GM18909 (cell line): ENCODE measurements around the gene GNG4.
"Not testable (repeated sequence)": the region's sequence is repeated elsewhere in the genome, so short reads cannot be mapped to it uniquely, and the experiment has no call there.

Source experiments
- ATAC-seq: cut with Tn5 transposase; IDR thresholded peaks from one replicate; pipeline ENCODE4 v1.9.1; 2021; ENCODE audit warnings: mild to moderate bottlenecking; ENCODE audit not compliant: unreplicated experiment, poor library complexity

GNG4 gene

GRCh38 chr1:235628316-235629005 is 21.1 kb downstream of the GNG4 start:
- no peak for ATAC-seq

GRCh38 chr1:235625831-235626230 is 23.8 kb downstream of the GNG4 start:
- ATAC-seq, result no peak

- no peak for ATAC-seq
Measured at GRCh38 chr1:235625340-235625739, 24.2 kb downstream of the GNG4 start.

GRCh38 chr1:235624721-235625333 is 24.8 kb downstream of the GNG4 start:
- no peak for ATAC-seq

GRCh38 chr1:235622936-235623779 is 26.4 kb downstream of the GNG4 start:
- ATAC-seq, result no peak

- ATAC-seq, result not testable (repeated sequence)
Measured at GRCh38 chr1:235619149-235619548, 30.4 kb downstream of the GNG4 start.

- ATAC-seq, result no peak
Measured at GRCh38 chr1:235617808-235618207, 31.8 kb downstream of the GNG4 start.

- no peak for ATAC-seq
Measured at GRCh38 chr1:235617140-235617539, 32.4 kb downstream of the GNG4 start.

GRCh38 chr1:235614442-235614954 is 35.1 kb downstream of the GNG4 start:
- no peak for ATAC-seq

- ATAC-seq, result no peak
Measured at GRCh38 chr1:235613602-235614001, 36.0 kb downstream of the GNG4 start.

- ATAC-seq, result no peak
Measured at GRCh38 chr1:235612761-235613160, 36.8 kb downstream of the GNG4 start.

- no peak for ATAC-seq
Measured at GRCh38 chr1:235610157-235610556, 39.4 kb downstream of the GNG4 start.

GRCh38 chr1:235608278-235608677 is 41.3 kb downstream of the GNG4 start:
- no peak for ATAC-seq

GRCh38 chr1:235607284-235607683 is 42.3 kb downstream of the GNG4 start:
- ATAC-seq, result no peak

- ATAC-seq, result no peak
Measured at GRCh38 chr1:235601104-235601503, 48.5 kb downstream of the GNG4 start.

- ATAC-seq, result no peak
Measured at GRCh38 chr1:235599536-235599935, 50.0 kb downstream of the GNG4 start.

GRCh38 chr1:235597867-235598553 is 51.6 kb downstream of the GNG4 start:
- ATAC-seq, result no peak

GRCh38 chr1:235595079-235595478 is 54.5 kb downstream of the GNG4 start:
- ATAC-seq, result no peak

GRCh38 chr1:235594281-235594895 is 55.2 kb downstream of the GNG4 start:
- ATAC-seq, result not testable (repeated sequence)

GRCh38 chr1:235588916-235589515 is 60.6 kb downstream of the GNG4 start:
- no peak for ATAC-seq
